ENCODE data around the gene MUCL3.

Gene MUCL3

GRCh38 chr6:30932665-30933365 lies 8.0 kb upstream of the MUCL3 start:
- no peak for TF ChIP-seq CTCF (IDR thresholded peaks at IDR 0.05)
- Mint-ChIP-seq H3K36me3 (ENCODE audit: low read depth) (peaks cover 17% of the 10 kb centered on the region), H3K4me3 (no peak overlapping the region), H3K9me3 (peaks cover 15% of the 10 kb centered on the region), H3K27ac (no peak overlapping the region), H3K4me1 (peaks cover 12% of the 10 kb centered on the region), H3K27me3 (ENCODE audit: low read depth, poor library complexity) (peaks cover 3% of the 10 kb centered on the region)
- DNase-seq: no peak

- H3K36me3 Mint-ChIP-seq (ENCODE audit: low read depth): no peaks in the 10 kb centered on the region
- no peak overlapping the region for H3K27ac Mint-ChIP-seq
- H3K27me3 Mint-ChIP-seq (ENCODE audit: low read depth, poor library complexity): peaks cover 12% of the 10 kb centered on the region
- DNase-seq: no peak
- no peak overlapping the region for H3K4me3 Mint-ChIP-seq
- no peak for TF ChIP-seq CTCF (IDR thresholded peaks at IDR 0.05)
- H3K9me3 Mint-ChIP-seq: no peaks in the 10 kb centered on the region
- peaks cover 12% of the 10 kb centered on the region for H3K4me1 Mint-ChIP-seq
These were observed 5.8 kb upstream of the MUCL3 start for GRCh38 chr6:30935018-30935417.

GRCh38 chr6:30937265-30937664 lies 3.5 kb upstream of the MUCL3 start:
- Mint-ChIP-seq H3K4me3 (no peak overlapping the region), H3K9me3 (no peaks in the 10 kb centered on the region), H3K27ac (no peak overlapping the region), H3K36me3 (ENCODE audit: low read depth) (no peaks in the 10 kb centered on the region), H3K27me3 (ENCODE audit: low read depth, poor library complexity) (peaks cover 15% of the 10 kb centered on the region), H3K4me1 (peaks cover 12% of the 10 kb centered on the region)
- TF ChIP-seq CTCF (IDR thresholded peaks at IDR 0.05): no peak
- no peak for DNase-seq

GRCh38 chr6:30938730-30939129 lies 2.0 kb upstream of the MUCL3 start:
- Mint-ChIP-seq H3K27ac (no peak overlapping the region), H3K9me3 (no peaks in the 10 kb centered on the region), H3K36me3 (ENCODE audit: low read depth) (no peaks in the 10 kb centered on the region), H3K4me3 (no peak overlapping the region), H3K27me3 (ENCODE audit: low read depth, poor library complexity) (peaks cover 28% of the 10 kb centered on the region), H3K4me1 (peaks cover 18% of the 10 kb centered on the region)
- TF ChIP-seq CTCF (IDR thresholded peaks at IDR 0.05): no peak
- no peak for DNase-seq

GRCh38 chr6:30939473-30939872 lies 1.3 kb upstream of the MUCL3 start:
- Mint-ChIP-seq H3K27me3 (ENCODE audit: low read depth, poor library complexity) (peaks cover 31% of the 10 kb centered on the region), H3K27ac (no peak overlapping the region), H3K36me3 (ENCODE audit: low read depth) (no peaks in the 10 kb centered on the region), H3K9me3 (no peaks in the 10 kb centered on the region), H3K4me3 (no peak overlapping the region), H3K4me1 (peaks cover 18% of the 10 kb centered on the region)
- TF ChIP-seq CTCF (IDR thresholded peaks at IDR 0.05): no peak
- no peak for DNase-seq

All from nephron progenitor cell (in vitro differentiated cells).